Stimulated activated CD4-positive, alpha-beta T cell treated with anti-CD3 and anti-CD28 coated beads, Interleukin-2, amount 100 ng/mL, for 24 hours (primary cell): ENCODE data around the gene BAD.

Experiments used
- DNase-seq, 2 donors: peaks; one replicate each; pipeline ENCODE4 v3.0.0-alpha.2; 2020

The BAD gene

GRCh38 chr11:64295760-64296159, 11.3 kb upstream of the BAD start:
- DNase-seq, result no peak

GRCh38 chr11:64294774-64295173, 10.3 kb upstream of the BAD start:
- DNase-seq, result no peak

- no peak for DNase-seq
Measured at GRCh38 chr11:64292460-64293254, 8.2 kb upstream of the BAD start.

GRCh38 chr11:64291752-64292459, 7.4 kb upstream of the BAD start:
- no peak for DNase-seq

- no peak for DNase-seq
Measured at GRCh38 chr11:64291262-64291751, 6.8 kb upstream of the BAD start, which contains the start of gene KCNK4. Gene KCNK4 (plus strand): TSS chr11:64291302. CDS start chr11:64293019, 1,717 bp downstream.

GRCh38 chr11:64290352-64291261, 6.1 kb upstream of the BAD start:
- DNase-seq, result no peak

GRCh38 chr11:64289002-64289564, 4.6 kb upstream of the BAD start:
- no peak for DNase-seq

- DNase-seq, result no peak
Measured at GRCh38 chr11:64288353-64288750, 3.9 kb upstream of the BAD start.

- DNase-seq, result no peak
Measured at GRCh38 chr11:64287676-64288352, 3.3 kb upstream of the BAD start.

GRCh38 chr11:64286801-64287159, 2.3 kb upstream of the BAD start:
- no peak for DNase-seq

- DNase-seq, result no peak
Measured at GRCh38 chr11:64285885-64286800, 1.7 kb upstream of the BAD start.

- peak; percentile 93 for DNase-seq
Measured at GRCh38 chr11:64284962-64285884, 758 bp upstream of the BAD start, which contains the start of gene GPR137. Gene GPR137 (plus strand): TSS chr11:64285848. CDS start chr11:64286525, 677 bp downstream.

GRCh38 chr11:64283092-64283491, 1.4 kb downstream of the BAD start:
- DNase-seq, result no peak

GRCh38 chr11:64281957-64282770, 2.3 kb downstream of the BAD start:
- no peak for DNase-seq

- no peak for DNase-seq
Measured at GRCh38 chr11:64278576-64279190, 5.8 kb downstream of the BAD start.

- DNase-seq, result no peak
Measured at GRCh38 chr11:64276653-64277431, 7.6 kb downstream of the BAD start.

GRCh38 chr11:64275841-64276240, 8.6 kb downstream of the BAD start:
- no peak for DNase-seq
